Neuronal stem cell (in vitro differentiated cells): ENCODE measurements around the gene TNS3.
"Not testable (repeated sequence)": the region's sequence is repeated elsewhere in the genome, so short reads cannot be mapped to it uniquely, and the experiment has no call there.

Source experiments
- DNase-seq: peaks from one replicate; pipeline ENCODE4 v3.0.0-alpha.2; 2013; ENCODE audit warnings: low spot score
- H2AFZ ChIP-seq: one replicate; pipeline ENCODE4 v1.6.1; 2013; ENCODE audit warnings: mild to moderate bottlenecking, low read length, inconsistent platforms
- H2AK5ac ChIP-seq: 2 replicates; pipeline ENCODE4 v1.6.1; 2013; ENCODE audit warnings: low read depth, mild to moderate bottlenecking, inconsistent platforms, low read length, moderate library complexity, mixed read lengths
- H2BK120ac ChIP-seq: 2 replicates; pipeline ENCODE4 v1.6.1; 2013; ENCODE audit warnings: low read depth, mild to moderate bottlenecking, inconsistent platforms, low read length, moderate library complexity, mixed read lengths
- H2BK12ac ChIP-seq: one replicate; pipeline ENCODE4 v1.6.1; 2013; ENCODE audit warnings: low read length, inconsistent platforms
- H2BK15ac ChIP-seq: 2 replicates; pipeline ENCODE4 v1.6.1; 2013; ENCODE audit warnings: mild to moderate bottlenecking, low read length, inconsistent platforms, mixed read lengths
- H2BK5ac ChIP-seq: one replicate; pipeline ENCODE4 v1.6.1; 2013; ENCODE audit warnings: inconsistent platforms, mild to moderate bottlenecking, low read length, moderate library complexity
- H3K14ac ChIP-seq: one replicate; pipeline ENCODE4 v1.6.1; 2013; ENCODE audit warnings: low read length, inconsistent platforms
- H3K18ac ChIP-seq: 2 replicates; pipeline ENCODE4 v1.6.1; 2013; ENCODE audit warnings: low read length, inconsistent platforms
- H3K23ac ChIP-seq: 2 replicates; pipeline ENCODE4 v1.6.1; 2013; ENCODE audit warnings: low read depth, mild to moderate bottlenecking, mixed read lengths, low read length, inconsistent platforms; ENCODE audit not compliant: poor library complexity
- H3K27ac ChIP-seq: replicated peaks from 3 replicates; pipeline ENCODE4 v1.5.1; 2013; ENCODE audit warnings: low read length, inconsistent platforms
- H3K27me3 ChIP-seq, 3 experiments: 2 replicates each; pipeline ENCODE4 v1.6.1; 2013; ENCODE audit warnings: low read length in 3 of 3, mild to moderate bottlenecking in 2 of 3, inconsistent platforms in 1 of 3, low read depth in 1 of 3, mixed read lengths in 1 of 3, moderate library complexity in 1 of 3; ENCODE audit not compliant: control insufficient read depth in 3 of 3, insufficient read depth in 3 of 3
- H3K36me3 ChIP-seq, 2 donors: replicated peaks in 1 of 2; 2 replicates each; pipeline ENCODE4 v1.6.1; 2013; ENCODE audit warnings: low read length in 2 of 2; ENCODE audit not compliant: control insufficient read depth in 2 of 2, insufficient read depth in 2 of 2
- H3K4ac ChIP-seq: 2 replicates; pipeline ENCODE4 v1.6.1; 2013; ENCODE audit warnings: inconsistent platforms, mild to moderate bottlenecking, low read length, moderate library complexity
- H3K4me1 ChIP-seq, 2 donors: 1 replicate in 1 of 2; 2 replicates in 1 of 2; pipeline ENCODE4 v1.6.1; 2013; ENCODE audit warnings: low read length in 2 of 2, low read depth in 1 of 2; ENCODE audit not compliant: control insufficient read depth in 2 of 2, insufficient read depth in 1 of 2
- H3K4me2 ChIP-seq: one replicate; pipeline ENCODE4 v1.6.1; 2013; ENCODE audit warnings: mild to moderate bottlenecking, low read length, inconsistent platforms; ENCODE audit not compliant: insufficient read depth, poor library complexity, severe bottlenecking
- H3K4me3 ChIP-seq, 2 donors: 2 replicates each; pipeline ENCODE4 v1.5.1; 2013; ENCODE audit warnings: low read length in 2 of 2, mild to moderate bottlenecking in 2 of 2, inconsistent platforms in 1 of 2, moderate library complexity in 1 of 2
- H3K79me1 ChIP-seq: one replicate; pipeline ENCODE4 v1.6.1; 2013; ENCODE audit warnings: low read depth, mild to moderate bottlenecking, inconsistent platforms, low read length, moderate library complexity
- H3K9ac ChIP-seq: one replicate; pipeline ENCODE4 v1.6.1; 2013; ENCODE audit warnings: mild to moderate bottlenecking, low read depth, low read length, inconsistent platforms; ENCODE audit not compliant: poor library complexity
- H3K9me3 ChIP-seq, 2 donors: replicated peaks in 1 of 2; 2 replicates each; pipeline versions ENCODE3 to v1.6.1; 2013; ENCODE audit warnings: low read length in 2 of 2, mild to moderate bottlenecking in 2 of 2, inconsistent platforms in 1 of 2, low read depth in 1 of 2, mixed read lengths in 1 of 2, moderate library complexity in 1 of 2; ENCODE audit not compliant: control insufficient read depth in 2 of 2, insufficient read depth in 1 of 2
- H4K8ac ChIP-seq: one replicate; pipeline ENCODE4 v1.6.1; 2013; ENCODE audit warnings: low read depth, mild to moderate bottlenecking, inconsistent platforms, low read length, moderate library complexity
- H4K91ac ChIP-seq: one replicate; pipeline ENCODE4 v1.6.1; 2013; ENCODE audit warnings: low read length, low read depth, mild to moderate bottlenecking, inconsistent platforms; ENCODE audit not compliant: poor library complexity
- WGBS, 2 donors: extraction: QIAGEN DNeasy Blood & Tissue Kit; methylation state at CpG; one replicate each; pipeline ENCODE4 v1.1.7; 2013; ENCODE audit warnings: missing lambda C conversion rate in 2 of 2, mixed read lengths in 1 of 2; ENCODE audit not compliant: insufficient read length in 2 of 2, insufficient replicate concordance in 1 of 2; ENCODE audit errors: extremely low coverage in 2 of 2; 5-methylcytosine and 5-hydroxymethylcytosine counted together

The TNS3 gene

GRCh38 chr7:47587976-47588375 lies 6.1 kb upstream of the TNS3 start:
- no peak overlapping the region for H2BK5ac ChIP-seq
- no peak overlapping the region for H3K23ac ChIP-seq
- H2AFZ ChIP-seq = no peak overlapping the region
- no peak overlapping the region for H2AK5ac ChIP-seq
- no peak overlapping the region for H2BK15ac ChIP-seq
- H3K18ac ChIP-seq = no peak overlapping the region
- H3K14ac ChIP-seq = no peak overlapping the region
- no peak overlapping the region for H2BK120ac ChIP-seq
- no CpG with 5 or more reads among the region's 9 CpGs for WGBS, 2 donors
- H3K36me3 ChIP-seq = no peaks in the 10 kb centered on the region
- H3K27me3 ChIP-seq = peaks cover 0 to 10% (median 0%) of the 10 kb centered on the region in 3 experiments
- H3K4me1 ChIP-seq = peaks cover 0 to 4% of the 10 kb centered on the region in 2 donors
- no peaks in the 10 kb centered on the region for H3K79me1 ChIP-seq
- no peak overlapping the region for H3K27ac ChIP-seq
- no peak overlapping the region for H3K4ac ChIP-seq
- no peak overlapping the region for H3K9ac ChIP-seq
- peaks cover 2 to 4% of the 10 kb centered on the region in 2 donors for H3K9me3 ChIP-seq
- no peak overlapping the region for H3K4me3 ChIP-seq
- no peak for DNase-seq
- H4K91ac ChIP-seq = no peak overlapping the region
- no peak overlapping the region for H2BK12ac ChIP-seq
- H3K4me2 ChIP-seq = no peak overlapping the region
- no peak overlapping the region for H4K8ac ChIP-seq

DNA sequence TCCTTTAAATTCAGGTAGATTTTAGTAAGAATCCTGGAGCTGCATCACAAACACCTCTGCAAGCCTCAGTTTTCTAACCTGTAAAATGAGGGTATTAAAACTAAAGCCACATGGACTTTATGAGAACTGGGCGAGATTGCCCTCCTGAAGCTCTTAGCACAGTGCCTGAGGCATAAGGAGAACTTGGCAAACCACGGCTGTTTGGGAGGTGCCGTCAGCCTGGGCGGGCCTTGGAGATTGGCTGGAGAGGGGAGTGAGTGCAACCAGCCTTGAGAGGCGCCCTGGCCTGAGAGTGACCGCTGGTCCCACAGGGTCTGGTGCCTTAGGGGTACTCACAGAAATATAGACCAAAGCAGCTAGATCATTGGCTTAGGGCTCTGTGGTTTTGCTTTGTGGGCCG lies 5.4 kb upstream of the TNS3 start:
- DNase-seq = no peak
- no peak overlapping the region for H3K23ac ChIP-seq
- H3K14ac ChIP-seq = no peak overlapping the region
- H3K4me2 ChIP-seq = no peak overlapping the region
- WGBS, 2 donors = no CpG with 5 or more reads among the region's 7 CpGs
- peaks cover 0 to 5% of the 10 kb centered on the region in 2 donors for H3K4me1 ChIP-seq
- H2BK120ac ChIP-seq = no peak overlapping the region
- H2BK12ac ChIP-seq = no peak overlapping the region
- no peak overlapping the region for H2BK15ac ChIP-seq
- no peak overlapping the region for H4K91ac ChIP-seq
- H3K4ac ChIP-seq = no peak overlapping the region
- H3K18ac ChIP-seq = peak overlapping the region; percentile 81
- H3K9ac ChIP-seq = no peak overlapping the region
- no peak overlapping the region for H3K27ac ChIP-seq
- no peaks in the 10 kb centered on the region for H3K79me1 ChIP-seq
- no peak overlapping the region for H2AFZ ChIP-seq
- H3K9me3 ChIP-seq = peaks cover 2 to 4% of the 10 kb centered on the region in 2 donors
- no peak overlapping the region for H3K4me3 ChIP-seq
- H4K8ac ChIP-seq = no peak overlapping the region
- H3K36me3 ChIP-seq = no peaks in the 10 kb centered on the region
- no peak overlapping the region for H2AK5ac ChIP-seq
- H2BK5ac ChIP-seq = no peak overlapping the region
- H3K27me3 ChIP-seq = peaks cover 0 to 16% (median 1%) of the 10 kb centered on the region in 3 experiments

GRCh38 chr7:47586925-47587324 lies 5.0 kb upstream of the TNS3 start:
- no peak overlapping the region for H3K9ac ChIP-seq
- no peak overlapping the region for H2BK5ac ChIP-seq
- H2AFZ ChIP-seq = no peak overlapping the region
- H3K23ac ChIP-seq = no peak overlapping the region
- H2BK120ac ChIP-seq = no peak overlapping the region
- H3K9me3 ChIP-seq = peaks cover 2 to 4% of the 10 kb centered on the region in 2 donors
- no peak overlapping the region for H4K91ac ChIP-seq
- no peak overlapping the region for H2AK5ac ChIP-seq
- peak overlapping the region; percentile 54 for H3K18ac ChIP-seq
- no peaks in the 10 kb centered on the region for H3K79me1 ChIP-seq
- H3K27ac ChIP-seq = no peak overlapping the region
- WGBS, 2 donors = no CpG with 5 or more reads among the region's 3 CpGs
- H3K4me2 ChIP-seq = no peak overlapping the region
- H2BK12ac ChIP-seq = no peak overlapping the region
- DNase-seq = no peak
- H4K8ac ChIP-seq = peak overlapping the region; percentile 78
- no peak overlapping the region for H3K14ac ChIP-seq
- H2BK15ac ChIP-seq = no peak overlapping the region
- H3K27me3 ChIP-seq = peaks cover 0 to 20% (median 4%) of the 10 kb centered on the region in 3 experiments
- H3K4ac ChIP-seq = no peak overlapping the region
- no peaks in the 10 kb centered on the region for H3K36me3 ChIP-seq
- no peak overlapping the region for H3K4me3 ChIP-seq
- H3K4me1 ChIP-seq = peaks cover 0 to 6% of the 10 kb centered on the region in 2 donors

- not testable (repeated sequence) for H3K4me3 ChIP-seq, H2BK15ac ChIP-seq, H3K9me3 ChIP-seq, H3K18ac ChIP-seq, H3K23ac ChIP-seq, DNase-seq, H3K4me1 ChIP-seq, H3K27ac ChIP-seq, H3K79me1 ChIP-seq, H3K36me3 ChIP-seq, H2BK5ac ChIP-seq, H3K4me2 ChIP-seq, H3K14ac ChIP-seq, H4K8ac ChIP-seq, H3K9ac ChIP-seq, H2BK120ac ChIP-seq, H3K4ac ChIP-seq, H2AFZ ChIP-seq, H2BK12ac ChIP-seq, H4K91ac ChIP-seq, H2AK5ac ChIP-seq
- no CpG with 5 or more reads among the region's 7 CpGs for WGBS, 2 donors
- H3K27me3 ChIP-seq = peaks cover 0 to 20% (median 4%) of the 10 kb centered on the region in 3 experiments
Measured at GRCh38 chr7:47586161-47586670, 4.3 kb upstream of the TNS3 start.
